ENCODE measurements around the gene CAMK1D.

DNA sequence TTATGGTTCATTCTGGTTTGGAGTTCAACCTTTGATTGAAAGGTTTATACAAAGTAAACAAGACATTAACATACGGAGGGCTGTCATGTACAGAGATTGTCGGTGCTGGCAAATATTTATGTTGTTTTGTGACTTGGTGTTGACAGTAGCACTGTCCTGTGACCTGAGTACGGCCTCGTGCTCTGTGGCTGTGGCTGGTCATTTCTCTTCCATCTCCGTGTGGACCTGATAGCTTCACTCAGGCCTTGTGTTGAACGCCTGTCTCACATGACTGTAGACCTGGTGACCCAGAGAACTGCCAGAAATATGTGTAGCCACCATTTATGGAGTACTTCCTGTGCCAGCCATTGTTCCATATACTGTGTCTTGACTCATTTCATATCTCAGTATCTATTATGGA, 340.5 kb downstream of the CAMK1D start:
- TF ChIP-seq, protein P1, sequence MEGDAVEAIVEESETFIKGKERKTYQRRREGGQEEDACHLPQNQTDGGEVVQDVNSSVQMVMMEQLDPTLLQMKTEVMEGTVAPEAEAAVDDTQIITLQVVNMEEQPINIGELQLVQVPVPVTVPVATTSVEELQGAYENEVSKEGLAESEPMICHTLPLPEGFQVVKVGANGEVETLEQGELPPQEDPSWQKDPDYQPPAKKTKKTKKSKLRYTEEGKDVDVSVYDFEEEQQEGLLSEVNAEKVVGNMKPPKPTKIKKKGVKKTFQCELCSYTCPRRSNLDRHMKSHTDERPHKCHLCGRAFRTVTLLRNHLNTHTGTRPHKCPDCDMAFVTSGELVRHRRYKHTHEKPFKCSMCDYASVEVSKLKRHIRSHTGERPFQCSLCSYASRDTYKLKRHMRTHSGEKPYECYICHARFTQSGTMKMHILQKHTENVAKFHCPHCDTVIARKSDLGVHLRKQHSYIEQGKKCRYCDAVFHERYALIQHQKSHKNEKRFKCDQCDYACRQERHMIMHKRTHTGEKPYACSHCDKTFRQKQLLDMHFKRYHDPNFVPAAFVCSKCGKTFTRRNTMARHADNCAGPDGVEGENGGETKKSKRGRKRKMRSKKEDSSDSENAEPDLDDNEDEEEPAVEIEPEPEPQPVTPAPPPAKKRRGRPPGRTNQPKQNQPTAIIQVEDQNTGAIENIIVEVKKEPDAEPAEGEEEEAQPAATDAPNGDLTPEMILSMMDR (conservative IDR thresholded peaks at IDR 0.05): no peak
- TF ChIP-seq EZH2 (IDR thresholded peaks at IDR 0.05; ENCODE audit: low read depth): no peak

Measured in PC-9 (cell line).